ENCODE results near the gene APBA1. TPM values are rescaled to one million over a fixed set of nuclear protein-coding genes. Genes with fewer than 3 reads are reported as not detected.

APBA1 gene
- polyA plus RNA-seq, 3 donors: 1.6 TPM; not detected in 2

GRCh38 chr9:69601698-69602097 lies 70.5 kb downstream of the APBA1 start:
- no peaks in the 10 kb centered on the region for H3K36me3 ChIP-seq (replicated peaks in 1 of 2; ENCODE audit: control insufficient read depth in 1 of 2, insufficient read depth in 2 of 2, low read length in 2 of 2)
- TF ChIP-seq, protein P1, sequence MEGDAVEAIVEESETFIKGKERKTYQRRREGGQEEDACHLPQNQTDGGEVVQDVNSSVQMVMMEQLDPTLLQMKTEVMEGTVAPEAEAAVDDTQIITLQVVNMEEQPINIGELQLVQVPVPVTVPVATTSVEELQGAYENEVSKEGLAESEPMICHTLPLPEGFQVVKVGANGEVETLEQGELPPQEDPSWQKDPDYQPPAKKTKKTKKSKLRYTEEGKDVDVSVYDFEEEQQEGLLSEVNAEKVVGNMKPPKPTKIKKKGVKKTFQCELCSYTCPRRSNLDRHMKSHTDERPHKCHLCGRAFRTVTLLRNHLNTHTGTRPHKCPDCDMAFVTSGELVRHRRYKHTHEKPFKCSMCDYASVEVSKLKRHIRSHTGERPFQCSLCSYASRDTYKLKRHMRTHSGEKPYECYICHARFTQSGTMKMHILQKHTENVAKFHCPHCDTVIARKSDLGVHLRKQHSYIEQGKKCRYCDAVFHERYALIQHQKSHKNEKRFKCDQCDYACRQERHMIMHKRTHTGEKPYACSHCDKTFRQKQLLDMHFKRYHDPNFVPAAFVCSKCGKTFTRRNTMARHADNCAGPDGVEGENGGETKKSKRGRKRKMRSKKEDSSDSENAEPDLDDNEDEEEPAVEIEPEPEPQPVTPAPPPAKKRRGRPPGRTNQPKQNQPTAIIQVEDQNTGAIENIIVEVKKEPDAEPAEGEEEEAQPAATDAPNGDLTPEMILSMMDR (IDR thresholded peaks at IDR 0.05): no peak
- WGBS (ENCODE audit: insufficient coverage): no CpG with 5 or more reads among the region's 1 CpG
- Mint-ChIP-seq H3K9me3 (peaks cover 0 to 2% (median 0%) of the 10 kb centered on the region in 7 donors), H3K27ac (no peak overlapping the region), H3K36me3 (no peaks in the 10 kb centered on the region), H3K4me1 (no peaks in the 10 kb centered on the region), H3K27me3 (ENCODE audit: low read depth in 3 of 3) (no peaks in the 10 kb centered on the region), H3K4me3 (no peak overlapping the region)
- no peak overlapping the region for H3K9ac ChIP-seq (ENCODE audit: insufficient read depth, low read length, poor library complexity, severe bottlenecking)
- H3K27me3 ChIP-seq (ENCODE audit: control insufficient read depth in 2 of 2, insufficient read depth in 2 of 2, low read length in 2 of 2): no peaks in the 10 kb centered on the region
- no peak overlapping the region for H2AFZ ChIP-seq (ENCODE audit: insufficient read depth, low read depth, low read length, poor library complexity, severe bottlenecking)
- intact Hi-C loops (cut with micrococcal nuclease): no loop called here
- no peak overlapping the region for H3K4me2 ChIP-seq (replicated peaks; ENCODE audit: extremely low read depth, low read length, poor library complexity, severe bottlenecking)
- H3K9me3 ChIP-seq (replicated peaks in 1 of 2; ENCODE audit: control insufficient read depth in 1 of 2, insufficient read depth in 1 of 2, low read length in 2 of 2): no peaks in the 10 kb centered on the region
- DNase-seq: no peak
- no peaks in the 10 kb centered on the region for H3K79me2 ChIP-seq (ENCODE audit: insufficient read depth, low read length)
- no peaks in the 10 kb centered on the region for H4K20me1 ChIP-seq (ENCODE audit: insufficient read depth, low read length)
- H3K4me3 ChIP-seq (replicated peaks in 1 of 3; ENCODE audit: low read depth in 2 of 3, low read length in 3 of 3): no peak overlapping the region
- no peaks in the 10 kb centered on the region for H3K4me1 ChIP-seq (ENCODE audit: control insufficient read depth in 1 of 2, insufficient read depth in 2 of 2, low read length in 2 of 2)
- no peak overlapping the region for H3K27ac ChIP-seq (ENCODE audit: low read depth in 1 of 2, low read length in 2 of 2)

GRCh38 chr9:69600314-69601047 lies 71.7 kb downstream of the APBA1 start:
- no peaks in the 10 kb centered on the region for H4K20me1 ChIP-seq (ENCODE audit: insufficient read depth, low read length)
- no CpG with 5 or more reads among the region's 7 CpGs for WGBS (ENCODE audit: insufficient coverage)
- H3K27ac Mint-ChIP-seq: peak overlapping the region in 1 of 7 donors; percentile 42

More at GRCh38 chr9:69600314-69601047, 71.7 kb downstream of the APBA1 start:
- Histone ChIP-seq H3K9ac (ENCODE audit: insufficient read depth, low read length, poor library complexity, severe bottlenecking) (no peak overlapping the region), H3K36me3 (replicated peaks in 1 of 2; ENCODE audit: control insufficient read depth in 1 of 2, insufficient read depth in 2 of 2, low read length in 2 of 2) (no peaks in the 10 kb centered on the region), H3K4me3 (replicated peaks in 1 of 3; ENCODE audit: low read depth in 2 of 3, low read length in 3 of 3) (no peak overlapping the region), H3K4me2 (replicated peaks; ENCODE audit: extremely low read depth, low read length, poor library complexity, severe bottlenecking) (no peak overlapping the region), H3K79me2 (ENCODE audit: insufficient read depth, low read length) (no peaks in the 10 kb centered on the region), H3K4me1 (ENCODE audit: control insufficient read depth in 1 of 2, insufficient read depth in 2 of 2, low read length in 2 of 2) (no peaks in the 10 kb centered on the region), H3K27me3 (ENCODE audit: control insufficient read depth in 2 of 2, insufficient read depth in 2 of 2, low read length in 2 of 2) (no peaks in the 10 kb centered on the region), H3K27ac (ENCODE audit: low read depth in 1 of 2, low read length in 2 of 2) (no peak overlapping the region), H2AFZ (ENCODE audit: insufficient read depth, low read depth, low read length, poor library complexity, severe bottlenecking) (no peak overlapping the region), H3K9me3 (replicated peaks in 1 of 2; ENCODE audit: control insufficient read depth in 1 of 2, insufficient read depth in 1 of 2, low read length in 2 of 2) (no peaks in the 10 kb centered on the region)
- TF ChIP-seq, protein P1 (IDR thresholded peaks at IDR 0.05): no peak
- Mint-ChIP-seq H3K4me3 (no peak overlapping the region), H3K9me3 (peaks cover 0 to 2% (median 0%) of the 10 kb centered on the region in 7 donors), H3K36me3 (no peaks in the 10 kb centered on the region), H3K4me1 (no peaks in the 10 kb centered on the region), H3K27me3 (ENCODE audit: low read depth in 3 of 3) (peaks cover 0 to 3% (median 0%) of the 10 kb centered on the region in 3 donors)
- intact Hi-C loops (cut with micrococcal nuclease): no loop called here
- DNase-seq: no peak
